ENCODE data around the gene KRTAP10-2.
"Not testable (repeated sequence)": the region's sequence is repeated elsewhere in the genome, so short reads cannot be mapped to it uniquely, and the experiment has no call there.

KRTAP10-2 gene

GRCh38 chr21:44583089-44583799 is 31.9 kb upstream of the KRTAP10-2 start:
- no peak for DNase-seq (ENCODE audit: low spot score)

GRCh38 chr21:44582055-44582454 is 30.8 kb upstream of the KRTAP10-2 start:
- no peak for DNase-seq (ENCODE audit: low spot score)

- DNase-seq (ENCODE audit: low spot score) = no peak
These were observed 29.9 kb upstream of the KRTAP10-2 start for GRCh38 chr21:44581158-44581557.

GRCh38 chr21:44580231-44580821 is 29.0 kb upstream of the KRTAP10-2 start, which contains the start of gene KRTAP10-5:
KRTAP10-5 (minus strand) TSS chr21:44580604; CDS start chr21:44580578, 26 bp downstream.
- DNase-seq (ENCODE audit: low spot score) = not testable (repeated sequence)

- DNase-seq (ENCODE audit: low spot score) = no peak
These were observed 28.5 kb upstream of the KRTAP10-2 start for GRCh38 chr21:44579833-44580144.

GRCh38 chr21:44579056-44579832 is 27.9 kb upstream of the KRTAP10-2 start:
- no peak for DNase-seq (ENCODE audit: low spot score)

GRCh38 chr21:44578371-44579055 is 27.2 kb upstream of the KRTAP10-2 start:
- no peak for DNase-seq (ENCODE audit: low spot score)

GRCh38 chr21:44576025-44576420 is 24.7 kb upstream of the KRTAP10-2 start:
- no peak for DNase-seq (ENCODE audit: low spot score)

GRCh38 chr21:44575307-44576024 is 24.2 kb upstream of the KRTAP10-2 start:
- no peak for DNase-seq (ENCODE audit: low spot score)

GRCh38 chr21:44574457-44575306 is 23.4 kb upstream of the KRTAP10-2 start:
- no peak for DNase-seq (ENCODE audit: low spot score)

- DNase-seq (ENCODE audit: low spot score) = not testable (repeated sequence)
These were observed 22.5 kb upstream of the KRTAP10-2 start, which contains the start of gene KRTAP10-4 for GRCh38 chr21:44573630-44574456. KRTAP10-4 (plus strand) TSS chr21:44573729; CDS start chr21:44573759, 30 bp downstream.

- DNase-seq (ENCODE audit: low spot score) = no peak
These were observed 21.8 kb upstream of the KRTAP10-2 start for GRCh38 chr21:44572959-44573583.

GRCh38 chr21:44571844-44572782 is 20.8 kb upstream of the KRTAP10-2 start:
- DNase-seq (ENCODE audit: low spot score) = no peak

- no peak for DNase-seq (ENCODE audit: low spot score)
These were observed 20.0 kb upstream of the KRTAP10-2 start for GRCh38 chr21:44571296-44571695.

GRCh38 chr21:44569861-44570517 is 18.7 kb upstream of the KRTAP10-2 start:
- DNase-seq (ENCODE audit: low spot score) = no peak

- DNase-seq (ENCODE audit: low spot score) = no peak
These were observed 17.6 kb upstream of the KRTAP10-2 start for GRCh38 chr21:44568667-44569556.

GRCh38 chr21:44568261-44568660 is 17.0 kb upstream of the KRTAP10-2 start:
- DNase-seq (ENCODE audit: low spot score) = no peak

Measured in GM03348 (cell line).